Lower leg skin (tissue), 3 donors: ENCODE results near the gene GNG12.

ENCODE experiments used
- POLR2A ChIP-seq, 2 donors: fragments of 450-650 bp; IDR thresholded peaks; one replicate each; pipeline ENCODE4 v1.6.1; 2016 to 2017; ENCODE audit warnings: antibody characterized with exemption in 2 of 2, mild to moderate bottlenecking in 1 of 2, moderate library complexity in 1 of 2
- TF ChIP-seq, protein P1 (sequence below), 3 donors: fragments of 450-650 bp; IDR thresholded peaks; one replicate each; pipeline ENCODE4 v1.5.1; 2016; ENCODE audit warnings: antibody characterized with exemption in 3 of 3, mild to moderate bottlenecking in 3 of 3, moderate library complexity in 2 of 3

- no peak for TF ChIP-seq POLR2A (IDR thresholded peaks at IDR 0.05)
- TF ChIP-seq, protein P1, sequence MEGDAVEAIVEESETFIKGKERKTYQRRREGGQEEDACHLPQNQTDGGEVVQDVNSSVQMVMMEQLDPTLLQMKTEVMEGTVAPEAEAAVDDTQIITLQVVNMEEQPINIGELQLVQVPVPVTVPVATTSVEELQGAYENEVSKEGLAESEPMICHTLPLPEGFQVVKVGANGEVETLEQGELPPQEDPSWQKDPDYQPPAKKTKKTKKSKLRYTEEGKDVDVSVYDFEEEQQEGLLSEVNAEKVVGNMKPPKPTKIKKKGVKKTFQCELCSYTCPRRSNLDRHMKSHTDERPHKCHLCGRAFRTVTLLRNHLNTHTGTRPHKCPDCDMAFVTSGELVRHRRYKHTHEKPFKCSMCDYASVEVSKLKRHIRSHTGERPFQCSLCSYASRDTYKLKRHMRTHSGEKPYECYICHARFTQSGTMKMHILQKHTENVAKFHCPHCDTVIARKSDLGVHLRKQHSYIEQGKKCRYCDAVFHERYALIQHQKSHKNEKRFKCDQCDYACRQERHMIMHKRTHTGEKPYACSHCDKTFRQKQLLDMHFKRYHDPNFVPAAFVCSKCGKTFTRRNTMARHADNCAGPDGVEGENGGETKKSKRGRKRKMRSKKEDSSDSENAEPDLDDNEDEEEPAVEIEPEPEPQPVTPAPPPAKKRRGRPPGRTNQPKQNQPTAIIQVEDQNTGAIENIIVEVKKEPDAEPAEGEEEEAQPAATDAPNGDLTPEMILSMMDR (IDR thresholded peaks at IDR 0.05) = no peak
Observed at GRCh38 chr1:67787746-67788145, 45.5 kb downstream of the GNG12 start.
